UCSD-AML1 (cell line): ENCODE results near the gene RNF34.
A peak's percentile ranks its signal among the peaks of the same experiment; 100 is the strongest.

Source experiments
- DNase-seq: peaks from one replicate; lab custom pipeline; 2025; ENCODE audit not compliant: unreplicated experiment; lab: John Stamatoyannopoulos, UW

RNF34 gene

GRCh38 chr12:121436706-121437105 is 36.8 kb downstream of the RNF34 start:
- no peak for DNase-seq

GRCh38 chr12:121438905-121439304 is 39.0 kb downstream of the RNF34 start:
- no peak for DNase-seq

DNA sequence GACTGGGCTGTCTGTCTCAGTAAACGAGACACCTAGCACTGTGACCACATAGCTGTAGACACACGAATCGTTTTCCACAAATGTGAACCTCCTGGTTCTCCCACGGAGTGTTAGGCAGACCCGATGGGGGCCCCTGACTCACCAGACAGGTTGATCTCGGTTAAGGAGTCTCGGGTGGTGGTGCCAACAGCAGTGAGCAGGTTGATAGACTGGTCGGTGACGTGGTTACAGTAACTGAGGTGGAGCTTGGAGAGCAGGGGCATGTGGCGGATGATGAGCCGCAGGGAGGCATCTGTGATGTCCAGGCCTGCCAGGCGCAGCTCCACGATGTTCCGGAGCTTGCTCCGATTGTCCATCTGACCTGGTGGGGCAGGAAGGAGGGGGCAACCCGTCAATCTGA is 39.8 kb downstream of the RNF34 start:
- no peak for DNase-seq

GRCh38 chr12:121440768-121441167 is 40.9 kb downstream of the RNF34 start:
- no peak for DNase-seq

DNA sequence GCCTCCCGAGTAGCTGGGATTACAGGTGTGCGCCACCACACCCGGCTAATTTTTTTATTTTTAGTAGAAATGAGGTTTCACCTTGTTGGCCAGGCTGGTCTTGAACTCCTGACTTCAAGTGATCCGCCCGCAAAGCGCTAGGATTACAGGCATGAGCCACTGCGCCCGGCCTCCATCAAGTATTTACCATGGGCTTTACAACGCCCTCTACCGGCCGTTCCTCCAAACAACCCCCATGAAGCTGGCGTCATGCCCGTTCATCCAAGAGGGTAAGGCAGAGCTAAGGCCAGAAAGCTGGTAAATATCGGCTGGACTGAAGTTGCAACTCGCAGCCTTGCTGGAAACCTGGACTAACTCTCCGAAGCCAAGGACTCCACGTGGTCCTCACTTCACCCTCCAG is 41.6 kb downstream of the RNF34 start:
- no peak for DNase-seq

GRCh38 chr12:121442028-121442948 is 42.4 kb downstream of the RNF34 start:
- DNase-seq = no peak

- peak; percentile 65 for DNase-seq
These were observed 43.4 kb downstream of the RNF34 start for GRCh38 chr12:121443193-121443870.

DNA sequence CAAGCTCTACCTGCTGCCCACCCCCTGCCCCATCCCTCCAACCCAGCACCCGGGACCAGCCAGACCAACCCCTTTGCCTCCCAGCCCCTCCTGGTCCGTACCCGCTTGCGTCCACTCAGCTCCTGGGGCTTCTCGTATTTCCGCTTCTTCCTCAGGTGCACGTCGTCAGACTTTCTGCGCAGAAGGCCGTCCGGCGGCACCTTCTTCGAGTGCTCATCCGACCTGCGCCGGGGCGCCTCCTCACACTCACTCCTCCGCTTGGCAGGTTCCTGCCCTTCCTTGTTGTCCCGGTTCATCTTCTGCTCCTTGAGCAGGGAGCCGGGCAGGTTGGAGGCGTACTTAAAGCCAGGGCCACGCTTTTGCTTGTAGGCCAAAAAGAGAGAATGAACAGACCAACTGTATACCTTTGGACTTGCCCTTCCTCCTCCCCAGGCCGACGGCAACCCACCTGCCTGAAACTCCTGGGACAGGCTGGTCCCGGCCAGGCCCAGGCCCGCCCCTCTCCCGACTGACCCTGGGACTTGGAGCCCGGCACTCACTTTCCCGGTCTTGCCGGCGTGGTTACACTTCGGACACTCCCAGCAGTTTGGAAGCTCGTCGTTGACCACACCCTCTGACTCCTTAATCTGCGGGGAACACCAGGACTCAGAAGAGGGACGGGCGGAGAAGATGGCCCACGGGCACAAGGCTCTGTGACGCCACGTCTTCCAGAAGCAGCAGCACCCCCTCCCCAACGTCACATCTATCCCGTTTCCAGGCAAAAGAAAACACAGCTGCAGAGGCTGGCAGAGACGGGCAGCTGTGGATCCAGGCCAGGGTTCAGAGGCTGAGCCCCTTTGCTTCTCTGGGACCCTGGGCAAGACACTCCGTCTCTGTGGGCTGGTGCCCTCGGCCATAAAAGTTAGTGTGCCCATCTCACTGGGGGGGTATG is 44.3 kb downstream of the RNF34 start:
- no peak for DNase-seq

GRCh38 chr12:121444842-121445202 is 44.9 kb downstream of the RNF34 start:
- DNase-seq = no peak

DNA sequence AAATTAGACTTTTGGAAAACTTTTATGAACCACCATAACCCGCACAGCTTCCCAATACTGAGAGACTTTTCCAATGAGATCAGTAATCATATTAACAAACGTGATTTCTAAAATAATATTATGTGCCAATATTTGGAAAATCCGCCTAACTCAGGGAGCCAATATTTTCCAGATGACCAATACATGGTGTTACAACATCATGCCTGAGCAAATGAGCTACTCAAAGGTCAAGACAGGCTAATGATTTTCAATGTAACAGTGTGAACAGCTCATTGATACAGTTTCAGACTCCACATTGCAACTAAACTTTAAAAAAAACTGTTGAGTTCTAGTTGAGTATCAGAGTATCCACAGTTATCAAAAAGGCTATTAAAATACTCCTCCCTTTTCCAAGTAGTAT is 46.8 kb downstream of the RNF34 start:
- no peak for DNase-seq

DNA sequence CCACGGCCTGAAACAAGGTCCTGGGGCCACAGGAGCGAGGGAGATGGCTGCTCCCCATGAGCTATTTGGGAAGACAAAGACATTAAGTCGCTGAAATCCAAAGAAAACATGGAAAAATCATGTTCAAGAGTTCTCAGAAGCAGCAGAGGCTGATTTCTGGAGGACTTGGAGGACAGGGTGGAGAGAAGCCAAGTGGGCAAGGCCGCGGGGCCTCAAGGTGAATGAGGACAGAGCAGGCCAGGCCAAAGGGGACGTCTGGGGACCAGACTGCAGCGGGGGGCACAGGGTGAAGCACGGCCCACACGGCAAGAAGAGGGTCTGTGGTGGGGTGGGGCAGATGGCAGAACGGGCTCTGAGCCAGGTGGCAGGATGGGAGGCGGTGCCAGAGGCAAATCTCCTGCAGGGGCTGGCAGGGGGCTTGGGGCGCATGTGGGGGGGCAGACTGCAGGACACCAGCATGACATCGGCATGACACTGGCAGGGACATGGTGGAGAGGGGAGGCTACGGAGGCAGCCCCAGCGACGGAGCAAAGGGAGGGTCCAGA is 48.9 kb downstream of the RNF34 start:
- DNase-seq = no peak

DNA sequence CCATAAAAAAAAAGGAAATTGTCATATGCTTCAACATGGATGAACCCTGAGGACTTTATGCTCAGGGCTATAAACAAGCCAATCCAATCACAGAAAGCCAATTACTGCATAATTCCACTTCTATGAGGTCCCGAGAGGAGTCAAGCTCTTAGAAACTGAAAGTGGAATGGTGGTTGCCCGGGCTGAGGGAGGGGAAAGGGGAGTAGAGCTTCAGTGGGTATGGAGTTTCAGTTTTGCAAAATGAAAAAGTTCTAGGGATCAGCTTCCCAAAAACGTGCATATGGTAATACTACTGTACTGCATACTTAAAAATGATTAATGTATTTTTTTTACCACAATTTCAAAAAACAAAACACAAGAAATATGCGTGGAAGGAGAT is 52.0 kb downstream of the RNF34 start:
- no peak for DNase-seq

GRCh38 chr12:121452340-121452984 is 52.5 kb downstream of the RNF34 start:
- no peak for DNase-seq

DNA sequence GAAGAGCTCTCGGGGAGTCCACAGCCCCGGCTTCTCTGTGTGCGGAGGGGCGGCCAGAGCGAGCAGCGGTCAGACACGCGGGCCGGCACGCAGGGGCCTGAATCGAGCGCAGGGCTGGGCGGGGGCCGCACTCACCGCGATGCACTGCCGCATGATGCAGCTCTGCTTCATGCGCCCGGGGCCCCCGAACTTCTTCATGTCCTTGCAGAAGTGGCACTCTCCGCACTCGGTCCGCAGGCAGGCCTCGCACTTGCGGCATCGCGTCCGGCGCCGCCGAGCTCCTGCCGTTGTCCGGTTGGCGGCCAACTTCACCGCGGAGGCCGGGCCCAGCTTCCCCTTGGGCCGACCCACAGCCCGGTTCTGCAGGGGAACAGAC is 53.1 kb downstream of the RNF34 start:
- DNase-seq = no peak

DNA sequence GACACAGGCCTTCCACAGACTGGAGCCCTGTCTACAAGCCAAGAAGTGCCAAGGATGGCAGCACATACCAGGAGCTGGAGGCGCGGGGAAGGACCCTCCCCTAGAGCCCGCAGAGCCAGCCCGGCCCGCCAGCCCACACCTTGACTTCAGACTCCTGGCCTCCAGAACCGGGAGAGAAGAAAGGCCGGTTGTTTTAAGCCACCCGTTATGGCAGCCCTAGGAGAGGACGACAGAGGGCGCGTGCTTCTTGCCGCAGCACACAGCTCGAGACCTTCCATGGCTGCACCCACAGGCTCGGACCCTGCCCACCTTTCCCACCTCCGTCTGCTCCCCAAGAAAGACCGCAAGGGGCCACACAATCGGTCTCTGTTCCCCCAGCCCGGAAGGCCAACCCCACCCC is 53.7 kb downstream of the RNF34 start:
- no peak for DNase-seq

GRCh38 chr12:121454921-121455320 is 55.0 kb downstream of the RNF34 start:
- DNase-seq = no peak

DNA sequence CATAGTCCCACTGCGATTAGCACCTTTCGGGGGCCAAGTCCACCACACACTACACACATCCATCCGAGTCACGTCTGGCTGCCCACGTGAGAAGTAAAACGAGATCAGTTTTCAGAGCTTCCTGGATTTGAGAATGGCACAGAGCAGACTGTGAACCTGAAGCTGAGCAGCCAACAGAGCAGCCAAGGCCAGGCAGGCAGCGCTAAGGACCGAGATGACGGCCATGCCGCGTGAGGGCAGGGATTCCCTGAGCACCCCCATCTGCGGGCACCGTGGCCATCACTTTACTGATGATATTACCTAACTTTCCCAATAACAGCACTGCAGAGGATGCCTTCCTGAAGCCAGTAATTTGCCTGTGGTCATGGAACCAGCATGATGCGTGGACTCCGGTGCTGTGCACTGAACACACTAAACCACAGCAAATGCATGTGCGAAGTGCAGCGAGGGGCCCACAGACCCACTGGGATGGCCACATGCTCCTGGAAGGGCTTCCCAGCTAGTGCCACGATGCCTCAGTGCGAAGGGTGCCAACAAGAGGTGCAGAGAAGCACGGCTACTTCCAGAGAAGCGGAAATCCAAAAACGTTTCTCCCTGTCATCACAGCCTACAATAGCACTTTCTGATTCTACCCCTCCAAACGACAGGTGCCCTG is 56.0 kb downstream of the RNF34 start:
- DNase-seq = no peak

- DNase-seq = no peak
These were observed 56.6 kb downstream of the RNF34 start for GRCh38 chr12:121456551-121456950.

- DNase-seq = no peak
These were observed 61.1 kb downstream of the RNF34 start for GRCh38 chr12:121461048-121461447.

- DNase-seq = no peak
These were observed 64.4 kb downstream of the RNF34 start for GRCh38 chr12:121464331-121464730.
